ENCODE results near the gene CCDC91.

The CCDC91 gene

DNA sequence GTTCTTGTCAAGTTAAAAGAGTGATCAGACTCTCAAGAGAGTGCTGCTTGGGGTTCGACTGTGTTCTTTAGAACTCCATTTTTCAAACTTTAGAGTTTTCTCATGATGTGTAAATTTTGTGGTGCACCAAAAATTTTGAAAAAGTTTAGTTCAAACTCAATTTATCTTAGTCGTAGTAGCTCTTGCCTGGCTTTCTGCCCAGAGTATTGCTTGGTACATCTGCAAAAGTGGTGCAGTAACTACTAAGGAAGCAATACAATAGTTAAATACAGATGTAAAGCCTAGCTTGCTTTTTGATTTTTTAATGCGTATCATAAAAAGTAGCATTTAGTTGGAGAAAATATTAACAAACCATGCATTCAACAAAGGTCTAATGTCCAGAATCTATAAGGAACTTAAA lies 9.5 kb upstream of the CCDC91 start (continued):
- TF ChIP-seq, protein P1, sequence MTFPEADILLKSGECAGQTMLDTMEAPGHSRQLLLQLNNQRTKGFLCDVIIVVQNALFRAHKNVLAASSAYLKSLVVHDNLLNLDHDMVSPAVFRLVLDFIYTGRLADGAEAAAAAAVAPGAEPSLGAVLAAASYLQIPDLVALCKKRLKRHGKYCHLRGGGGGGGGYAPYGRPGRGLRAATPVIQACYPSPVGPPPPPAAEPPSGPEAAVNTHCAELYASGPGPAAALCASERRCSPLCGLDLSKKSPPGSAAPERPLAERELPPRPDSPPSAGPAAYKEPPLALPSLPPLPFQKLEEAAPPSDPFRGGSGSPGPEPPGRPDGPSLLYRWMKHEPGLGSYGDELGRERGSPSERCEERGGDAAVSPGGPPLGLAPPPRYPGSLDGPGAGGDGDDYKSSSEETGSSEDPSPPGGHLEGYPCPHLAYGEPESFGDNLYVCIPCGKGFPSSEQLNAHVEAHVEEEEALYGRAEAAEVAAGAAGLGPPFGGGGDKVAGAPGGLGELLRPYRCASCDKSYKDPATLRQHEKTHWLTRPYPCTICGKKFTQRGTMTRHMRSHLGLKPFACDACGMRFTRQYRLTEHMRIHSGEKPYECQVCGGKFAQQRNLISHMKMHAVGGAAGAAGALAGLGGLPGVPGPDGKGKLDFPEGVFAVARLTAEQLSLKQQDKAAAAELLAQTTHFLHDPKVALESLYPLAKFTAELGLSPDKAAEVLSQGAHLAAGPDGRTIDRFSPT (tag by site-specific recombination; IDR thresholded peaks at IDR 0.05): no peak
- TF ChIP-seq ZNF707 (tag by site-specific recombination; IDR thresholded peaks at IDR 0.05): no peak
- TF ChIP-seq ZNF791 (tag by site-specific recombination; IDR thresholded peaks at IDR 0.05): no peak
- TF ChIP-seq ZNF211 (tag by site-specific recombination; IDR thresholded peaks at IDR 0.05; ENCODE audit: low read depth): no peak

DNA sequence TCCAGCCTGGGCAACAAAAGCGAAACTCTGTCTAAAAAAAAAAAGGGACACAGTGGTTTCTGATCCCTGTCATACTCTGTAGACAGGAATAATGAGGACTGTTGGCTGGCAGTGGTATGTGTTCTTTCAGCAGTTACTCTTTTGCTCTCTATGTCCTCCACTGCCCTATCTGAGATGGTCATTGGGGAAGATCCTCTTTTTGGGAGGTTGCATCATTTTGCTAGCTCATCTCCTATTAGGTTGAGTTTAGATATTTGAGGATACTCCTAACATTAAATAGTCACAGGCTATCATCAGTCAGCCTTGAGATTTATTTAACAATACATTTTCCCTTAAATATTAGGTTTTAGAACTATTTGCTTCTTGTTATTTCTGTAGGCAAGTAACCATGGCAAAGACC lies 5.9 kb upstream of the CCDC91 start:
- POLR2A ChIA-PET: no interaction called here
- no peaks in the 10 kb centered on the region for H3K9me3 ChIP-seq (ENCODE audit: control insufficient read depth, insufficient read depth, low read depth, low read length)
- H3K27ac ChIP-seq (ENCODE audit: extremely low read depth, low read depth, low read length): no peak overlapping the region
- H3K36me3 ChIP-seq (ENCODE audit: control insufficient read depth in 2 of 2, insufficient read depth in 1 of 2, low read length in 2 of 2): no peaks in the 10 kb centered on the region
- CTCF ChIA-PET: no interaction called here
- H3K4me3 ChIP-seq (ENCODE audit: low read depth, low read length): no peak overlapping the region
- TF ChIP-seq, protein P2, sequence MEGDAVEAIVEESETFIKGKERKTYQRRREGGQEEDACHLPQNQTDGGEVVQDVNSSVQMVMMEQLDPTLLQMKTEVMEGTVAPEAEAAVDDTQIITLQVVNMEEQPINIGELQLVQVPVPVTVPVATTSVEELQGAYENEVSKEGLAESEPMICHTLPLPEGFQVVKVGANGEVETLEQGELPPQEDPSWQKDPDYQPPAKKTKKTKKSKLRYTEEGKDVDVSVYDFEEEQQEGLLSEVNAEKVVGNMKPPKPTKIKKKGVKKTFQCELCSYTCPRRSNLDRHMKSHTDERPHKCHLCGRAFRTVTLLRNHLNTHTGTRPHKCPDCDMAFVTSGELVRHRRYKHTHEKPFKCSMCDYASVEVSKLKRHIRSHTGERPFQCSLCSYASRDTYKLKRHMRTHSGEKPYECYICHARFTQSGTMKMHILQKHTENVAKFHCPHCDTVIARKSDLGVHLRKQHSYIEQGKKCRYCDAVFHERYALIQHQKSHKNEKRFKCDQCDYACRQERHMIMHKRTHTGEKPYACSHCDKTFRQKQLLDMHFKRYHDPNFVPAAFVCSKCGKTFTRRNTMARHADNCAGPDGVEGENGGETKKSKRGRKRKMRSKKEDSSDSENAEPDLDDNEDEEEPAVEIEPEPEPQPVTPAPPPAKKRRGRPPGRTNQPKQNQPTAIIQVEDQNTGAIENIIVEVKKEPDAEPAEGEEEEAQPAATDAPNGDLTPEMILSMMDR (tag by site-specific recombination; IDR thresholded peaks at IDR 0.05): no peak
- no peak for TF ChIP-seq ZNF394 (tag by site-specific recombination; IDR thresholded peaks at IDR 0.05; ENCODE audit: borderline replicate concordance)
- TF ChIP-seq, protein P3, sequence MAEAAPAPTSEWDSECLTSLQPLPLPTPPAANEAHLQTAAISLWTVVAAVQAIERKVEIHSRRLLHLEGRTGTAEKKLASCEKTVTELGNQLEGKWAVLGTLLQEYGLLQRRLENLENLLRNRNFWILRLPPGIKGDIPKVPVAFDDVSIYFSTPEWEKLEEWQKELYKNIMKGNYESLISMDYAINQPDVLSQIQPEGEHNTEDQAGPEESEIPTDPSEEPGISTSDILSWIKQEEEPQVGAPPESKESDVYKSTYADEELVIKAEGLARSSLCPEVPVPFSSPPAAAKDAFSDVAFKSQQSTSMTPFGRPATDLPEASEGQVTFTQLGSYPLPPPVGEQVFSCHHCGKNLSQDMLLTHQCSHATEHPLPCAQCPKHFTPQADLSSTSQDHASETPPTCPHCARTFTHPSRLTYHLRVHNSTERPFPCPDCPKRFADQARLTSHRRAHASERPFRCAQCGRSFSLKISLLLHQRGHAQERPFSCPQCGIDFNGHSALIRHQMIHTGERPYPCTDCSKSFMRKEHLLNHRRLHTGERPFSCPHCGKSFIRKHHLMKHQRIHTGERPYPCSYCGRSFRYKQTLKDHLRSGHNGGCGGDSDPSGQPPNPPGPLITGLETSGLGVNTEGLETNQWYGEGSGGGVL (tag by site-specific recombination; IDR thresholded peaks at IDR 0.05): no peak
- TF ChIP-seq SCRT1 (tag by site-specific recombination; IDR thresholded peaks at IDR 0.05; ENCODE audit: borderline replicate concordance): no peak
- TF ChIP-seq ZNF473 (tag by site-specific recombination; IDR thresholded peaks at IDR 0.05): no peak
- no peak for TF ChIP-seq ZNF629 (tag by site-specific recombination; IDR thresholded peaks at IDR 0.05)
- H3K4me1 ChIP-seq (ENCODE audit: control insufficient read depth, insufficient read depth, low read length): no peaks in the 10 kb centered on the region

- H3K4me1 ChIP-seq (ENCODE audit: control insufficient read depth, insufficient read depth, low read length): no peaks in the 10 kb centered on the region
- ChIA-PET POLR2A (no interaction called here), CTCF (no interaction called here)
- no peaks in the 10 kb centered on the region for H3K9me3 ChIP-seq (ENCODE audit: control insufficient read depth, insufficient read depth, low read depth, low read length)
- no peak overlapping the region for H3K27ac ChIP-seq (ENCODE audit: extremely low read depth, low read depth, low read length)
- H3K4me3 ChIP-seq (ENCODE audit: low read depth, low read length): no peak overlapping the region
- no peaks in the 10 kb centered on the region for H3K36me3 ChIP-seq (ENCODE audit: control insufficient read depth in 2 of 2, insufficient read depth in 1 of 2, low read length in 2 of 2)
- TF ChIP-seq SALL2 (tag by site-specific recombination; IDR thresholded peaks at IDR 0.05; ENCODE audit: borderline replicate concordance) (no peak), ZSCAN23 (tag by site-specific recombination; IDR thresholded peaks at IDR 0.05) (no peak), ZNF623 (tag by site-specific recombination; IDR thresholded peaks at IDR 0.05) (no peak), ZNF677 (tag by site-specific recombination; IDR thresholded peaks at IDR 0.05) (no peak), ZBTB7A (tag by site-specific recombination; IDR thresholded peaks at IDR 0.05; ENCODE audit: low read depth) (no peak), ZIC2 (tag by site-specific recombination; IDR thresholded peaks at IDR 0.05) (no peak), ZNF157 (tag by site-specific recombination; IDR thresholded peaks at IDR 0.05) (no peak)
- TF ChIP-seq, protein P4, sequence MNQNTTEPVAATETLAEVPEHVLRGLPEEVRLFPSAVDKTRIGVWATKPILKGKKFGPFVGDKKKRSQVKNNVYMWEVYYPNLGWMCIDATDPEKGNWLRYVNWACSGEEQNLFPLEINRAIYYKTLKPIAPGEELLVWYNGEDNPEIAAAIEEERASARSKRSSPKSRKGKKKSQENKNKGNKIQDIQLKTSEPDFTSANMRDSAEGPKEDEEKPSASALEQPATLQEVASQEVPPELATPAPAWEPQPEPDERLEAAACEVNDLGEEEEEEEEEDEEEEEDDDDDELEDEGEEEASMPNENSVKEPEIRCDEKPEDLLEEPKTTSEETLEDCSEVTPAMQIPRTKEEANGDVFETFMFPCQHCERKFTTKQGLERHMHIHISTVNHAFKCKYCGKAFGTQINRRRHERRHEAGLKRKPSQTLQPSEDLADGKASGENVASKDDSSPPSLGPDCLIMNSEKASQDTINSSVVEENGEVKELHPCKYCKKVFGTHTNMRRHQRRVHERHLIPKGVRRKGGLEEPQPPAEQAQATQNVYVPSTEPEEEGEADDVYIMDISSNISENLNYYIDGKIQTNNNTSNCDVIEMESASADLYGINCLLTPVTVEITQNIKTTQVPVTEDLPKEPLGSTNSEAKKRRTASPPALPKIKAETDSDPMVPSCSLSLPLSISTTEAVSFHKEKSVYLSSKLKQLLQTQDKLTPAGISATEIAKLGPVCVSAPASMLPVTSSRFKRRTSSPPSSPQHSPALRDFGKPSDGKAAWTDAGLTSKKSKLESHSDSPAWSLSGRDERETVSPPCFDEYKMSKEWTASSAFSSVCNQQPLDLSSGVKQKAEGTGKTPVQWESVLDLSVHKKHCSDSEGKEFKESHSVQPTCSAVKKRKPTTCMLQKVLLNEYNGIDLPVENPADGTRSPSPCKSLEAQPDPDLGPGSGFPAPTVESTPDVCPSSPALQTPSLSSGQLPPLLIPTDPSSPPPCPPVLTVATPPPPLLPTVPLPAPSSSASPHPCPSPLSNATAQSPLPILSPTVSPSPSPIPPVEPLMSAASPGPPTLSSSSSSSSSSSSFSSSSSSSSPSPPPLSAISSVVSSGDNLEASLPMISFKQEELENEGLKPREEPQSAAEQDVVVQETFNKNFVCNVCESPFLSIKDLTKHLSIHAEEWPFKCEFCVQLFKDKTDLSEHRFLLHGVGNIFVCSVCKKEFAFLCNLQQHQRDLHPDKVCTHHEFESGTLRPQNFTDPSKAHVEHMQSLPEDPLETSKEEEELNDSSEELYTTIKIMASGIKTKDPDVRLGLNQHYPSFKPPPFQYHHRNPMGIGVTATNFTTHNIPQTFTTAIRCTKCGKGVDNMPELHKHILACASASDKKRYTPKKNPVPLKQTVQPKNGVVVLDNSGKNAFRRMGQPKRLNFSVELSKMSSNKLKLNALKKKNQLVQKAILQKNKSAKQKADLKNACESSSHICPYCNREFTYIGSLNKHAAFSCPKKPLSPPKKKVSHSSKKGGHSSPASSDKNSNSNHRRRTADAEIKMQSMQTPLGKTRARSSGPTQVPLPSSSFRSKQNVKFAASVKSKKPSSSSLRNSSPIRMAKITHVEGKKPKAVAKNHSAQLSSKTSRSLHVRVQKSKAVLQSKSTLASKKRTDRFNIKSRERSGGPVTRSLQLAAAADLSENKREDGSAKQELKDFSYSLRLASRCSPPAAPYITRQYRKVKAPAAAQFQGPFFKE (tag by site-specific recombination; IDR thresholded peaks at IDR 0.05; ENCODE audit: borderline replicate concordance): no peak
- TF ChIP-seq, protein P5, sequence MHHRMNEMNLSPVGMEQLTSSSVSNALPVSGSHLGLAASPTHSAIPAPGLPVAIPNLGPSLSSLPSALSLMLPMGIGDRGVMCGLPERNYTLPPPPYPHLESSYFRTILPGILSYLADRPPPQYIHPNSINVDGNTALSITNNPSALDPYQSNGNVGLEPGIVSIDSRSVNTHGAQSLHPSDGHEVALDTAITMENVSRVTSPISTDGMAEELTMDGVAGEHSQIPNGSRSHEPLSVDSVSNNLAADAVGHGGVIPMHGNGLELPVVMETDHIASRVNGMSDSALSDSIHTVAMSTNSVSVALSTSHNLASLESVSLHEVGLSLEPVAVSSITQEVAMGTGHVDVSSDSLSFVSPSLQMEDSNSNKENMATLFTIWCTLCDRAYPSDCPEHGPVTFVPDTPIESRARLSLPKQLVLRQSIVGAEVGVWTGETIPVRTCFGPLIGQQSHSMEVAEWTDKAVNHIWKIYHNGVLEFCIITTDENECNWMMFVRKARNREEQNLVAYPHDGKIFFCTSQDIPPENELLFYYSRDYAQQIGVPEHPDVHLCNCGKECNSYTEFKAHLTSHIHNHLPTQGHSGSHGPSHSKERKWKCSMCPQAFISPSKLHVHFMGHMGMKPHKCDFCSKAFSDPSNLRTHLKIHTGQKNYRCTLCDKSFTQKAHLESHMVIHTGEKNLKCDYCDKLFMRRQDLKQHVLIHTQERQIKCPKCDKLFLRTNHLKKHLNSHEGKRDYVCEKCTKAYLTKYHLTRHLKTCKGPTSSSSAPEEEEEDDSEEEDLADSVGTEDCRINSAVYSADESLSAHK (tag by site-specific recombination; IDR thresholded peaks at IDR 0.05): no peak
Observed at GRCh38 chr12:28186500-28186899, 3.8 kb upstream of the CCDC91 start.

Data from HEK293 (cell line).